PFSK-1 (cell line): ENCODE data around the gene UTP18.

Source experiments
- FOXP2 ChIP-seq: optimal IDR thresholded peaks from 2 replicates; pipeline ENCODE3; 2011; ENCODE audit warnings: borderline replicate concordance, control low read depth, inconsistent platforms; ENCODE audit not compliant: insufficient read depth; ENCODE audit errors: extremely low read length, extremely low read depth
- POLR2AphosphoS5 ChIP-seq: IDR thresholded peaks from 2 replicates; pipeline ENCODE4 v1.6.1; 2012; ENCODE audit warnings: low read depth, mild to moderate bottlenecking, control low read depth, low read length, moderate library complexity
- SIN3A ChIP-seq: IDR thresholded peaks from 2 replicates; pipeline ENCODE4 v1.6.1; 2012; ENCODE audit warnings: mild to moderate bottlenecking, low read length, moderate library complexity, borderline replicate concordance; ENCODE audit not compliant: insufficient read depth
- TAF1 ChIP-seq: IDR thresholded peaks from 2 replicates; pipeline ENCODE4 v1.6.1; 2012; ENCODE audit warnings: low read length, control low read depth, borderline replicate concordance; ENCODE audit not compliant: insufficient read depth
- TF ChIP-seq, protein P1 (sequence below), 2 experiments: IDR thresholded peaks; 2 replicates each; pipeline versions ENCODE4 v1.6.1 to v1.8.0; 2011 to 2012; ENCODE audit warnings: low read depth in 2 of 2, low read length in 2 of 2, control low read depth in 1 of 2, inconsistent platforms in 1 of 2, mild to moderate bottlenecking in 1 of 2, moderate library complexity in 1 of 2; ENCODE audit not compliant: insufficient read depth in 1 of 2

The UTP18 gene

DNA sequence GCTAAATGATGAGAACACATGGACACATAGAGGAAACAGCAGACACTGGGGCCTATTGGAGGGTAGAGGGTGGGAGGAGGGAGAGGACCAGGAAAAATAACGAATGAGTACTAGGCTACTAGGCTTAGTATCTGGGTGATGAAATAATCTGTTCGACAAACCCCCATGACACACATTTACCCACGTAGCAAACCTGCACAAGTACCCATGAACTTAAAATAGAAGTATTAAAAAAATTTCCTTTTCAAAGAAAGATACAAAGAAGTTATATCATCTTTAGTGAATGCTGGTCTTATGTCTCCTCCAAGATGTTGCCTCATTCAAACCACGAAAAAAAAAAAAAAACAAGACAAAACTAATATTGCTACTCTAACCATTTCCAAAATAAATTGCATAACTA lies 32.2 kb upstream of the UTP18 start:
- TF ChIP-seq POLR2AphosphoS5 = no peak
- TF ChIP-seq, protein P1, sequence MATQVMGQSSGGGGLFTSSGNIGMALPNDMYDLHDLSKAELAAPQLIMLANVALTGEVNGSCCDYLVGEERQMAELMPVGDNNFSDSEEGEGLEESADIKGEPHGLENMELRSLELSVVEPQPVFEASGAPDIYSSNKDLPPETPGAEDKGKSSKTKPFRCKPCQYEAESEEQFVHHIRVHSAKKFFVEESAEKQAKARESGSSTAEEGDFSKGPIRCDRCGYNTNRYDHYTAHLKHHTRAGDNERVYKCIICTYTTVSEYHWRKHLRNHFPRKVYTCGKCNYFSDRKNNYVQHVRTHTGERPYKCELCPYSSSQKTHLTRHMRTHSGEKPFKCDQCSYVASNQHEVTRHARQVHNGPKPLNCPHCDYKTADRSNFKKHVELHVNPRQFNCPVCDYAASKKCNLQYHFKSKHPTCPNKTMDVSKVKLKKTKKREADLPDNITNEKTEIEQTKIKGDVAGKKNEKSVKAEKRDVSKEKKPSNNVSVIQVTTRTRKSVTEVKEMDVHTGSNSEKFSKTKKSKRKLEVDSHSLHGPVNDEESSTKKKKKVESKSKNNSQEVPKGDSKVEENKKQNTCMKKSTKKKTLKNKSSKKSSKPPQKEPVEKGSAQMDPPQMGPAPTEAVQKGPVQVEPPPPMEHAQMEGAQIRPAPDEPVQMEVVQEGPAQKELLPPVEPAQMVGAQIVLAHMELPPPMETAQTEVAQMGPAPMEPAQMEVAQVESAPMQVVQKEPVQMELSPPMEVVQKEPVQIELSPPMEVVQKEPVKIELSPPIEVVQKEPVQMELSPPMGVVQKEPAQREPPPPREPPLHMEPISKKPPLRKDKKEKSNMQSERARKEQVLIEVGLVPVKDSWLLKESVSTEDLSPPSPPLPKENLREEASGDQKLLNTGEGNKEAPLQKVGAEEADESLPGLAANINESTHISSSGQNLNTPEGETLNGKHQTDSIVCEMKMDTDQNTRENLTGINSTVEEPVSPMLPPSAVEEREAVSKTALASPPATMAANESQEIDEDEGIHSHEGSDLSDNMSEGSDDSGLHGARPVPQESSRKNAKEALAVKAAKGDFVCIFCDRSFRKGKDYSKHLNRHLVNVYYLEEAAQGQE (IDR thresholded peaks at IDR 0.05; ENCODE audit: insufficient read depth in 1 of 2, low read depth in 2 of 2, low read length in 2 of 2) = no peak
- no peak for TF ChIP-seq FOXP2
- TF ChIP-seq SIN3A = no peak
- no peak for TF ChIP-seq TAF1

DNA sequence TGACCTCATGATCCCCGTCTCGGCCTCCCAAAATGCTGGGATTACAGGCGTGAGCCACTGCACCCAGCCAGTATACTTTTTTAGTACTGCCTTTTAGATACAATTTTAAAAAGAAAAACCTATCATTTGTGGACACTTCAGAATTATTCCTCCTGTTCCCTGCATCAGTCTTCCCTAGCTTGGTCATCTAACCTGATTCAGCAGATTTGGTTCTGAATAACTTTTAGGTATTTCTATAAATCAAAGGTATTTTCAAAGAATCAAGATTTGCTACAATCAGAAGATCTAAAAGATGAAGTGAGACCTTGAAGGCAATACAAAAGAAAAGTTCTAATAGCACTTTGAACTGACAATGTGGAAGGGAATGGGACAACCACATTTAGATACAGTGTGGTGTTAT lies 30.5 kb upstream of the UTP18 start:
- TF ChIP-seq, protein P1 (IDR thresholded peaks at IDR 0.05; ENCODE audit: insufficient read depth in 1 of 2, low read depth in 2 of 2, low read length in 2 of 2) = no peak
- TF ChIP-seq FOXP2 = no peak
- no peak for TF ChIP-seq SIN3A
- TF ChIP-seq TAF1 = no peak
- TF ChIP-seq POLR2AphosphoS5 = no peak

DNA sequence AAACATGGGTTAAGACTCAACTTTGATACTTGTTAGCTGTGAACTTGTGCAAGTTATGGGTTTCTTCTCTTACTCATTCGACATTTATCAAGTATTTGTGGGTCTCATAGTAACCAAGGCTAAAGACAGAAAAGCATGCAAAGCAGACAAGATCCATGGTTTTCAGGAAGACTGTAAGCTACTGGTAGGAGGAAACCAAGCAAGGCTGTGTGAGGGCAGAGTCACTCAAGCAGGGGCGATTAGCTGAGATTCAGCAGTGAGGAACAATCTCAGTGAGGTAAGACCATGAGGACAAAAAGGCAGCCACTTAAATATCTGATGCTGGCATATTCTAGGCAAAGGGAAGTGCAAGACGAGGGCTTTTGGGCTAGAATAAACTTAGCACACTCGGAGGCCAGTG lies 30.0 kb upstream of the UTP18 start:
- TF ChIP-seq POLR2AphosphoS5 = no peak
- TF ChIP-seq, protein P1 (IDR thresholded peaks at IDR 0.05; ENCODE audit: insufficient read depth in 1 of 2, low read depth in 2 of 2, low read length in 2 of 2) = no peak
- no peak for TF ChIP-seq TAF1
- TF ChIP-seq SIN3A = no peak
- TF ChIP-seq FOXP2 = no peak

DNA sequence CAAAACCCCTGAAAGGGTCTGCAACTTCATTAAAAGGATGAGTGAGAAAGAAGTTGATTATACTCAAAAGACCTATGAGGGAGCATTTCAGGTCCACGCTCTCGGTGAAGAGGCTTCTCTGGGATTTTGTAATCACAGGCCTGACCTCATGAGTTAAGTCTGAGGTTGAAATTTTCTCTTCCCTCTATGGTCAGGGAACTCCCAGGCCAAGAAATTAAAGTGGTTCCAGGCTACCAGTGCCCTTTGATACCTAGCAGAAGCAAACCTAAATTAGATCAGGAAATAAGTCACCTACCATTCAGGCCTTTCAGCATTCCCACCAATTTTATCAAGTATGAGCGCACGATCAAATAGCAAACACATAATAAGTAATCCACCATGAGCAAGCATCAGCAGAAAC lies 28.3 kb upstream of the UTP18 start:
- TF ChIP-seq, protein P1 (IDR thresholded peaks at IDR 0.05; ENCODE audit: insufficient read depth in 1 of 2, low read depth in 2 of 2, low read length in 2 of 2) = no peak

DNA sequence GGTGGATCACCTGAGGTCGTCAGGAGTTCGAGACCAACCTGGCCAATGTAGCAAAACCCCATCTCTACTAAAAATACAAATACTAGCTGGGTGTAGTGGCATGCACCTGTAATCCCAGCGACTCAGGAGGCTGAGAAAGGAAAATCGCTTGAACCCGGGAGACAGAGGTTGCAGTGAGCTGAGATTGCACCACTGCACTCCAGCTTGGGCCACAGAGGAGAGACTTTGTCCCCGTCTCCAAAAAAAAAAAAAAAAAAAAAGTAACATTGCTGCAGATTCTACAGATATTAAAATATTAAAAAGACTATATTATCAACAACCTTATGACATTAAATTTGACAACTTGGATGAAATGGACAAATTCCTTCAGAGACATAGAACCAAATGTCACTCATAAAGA lies 26.2 kb upstream of the UTP18 start:
- TF ChIP-seq SIN3A (no peak), FOXP2 (no peak), TAF1 (no peak), POLR2AphosphoS5 (no peak)
- TF ChIP-seq, protein P1 (IDR thresholded peaks at IDR 0.05; ENCODE audit: insufficient read depth in 1 of 2, low read depth in 2 of 2, low read length in 2 of 2) = no peak
